ENCODE results near the gene SMIM33. TPM values are rescaled to one million over a fixed set of nuclear protein-coding genes. Genes with fewer than 3 reads are reported as not detected.

The SMIM33 gene
- total and polyA plus RNA-seq, 9 of the 15 experiments (the other 6 are each of a cell fraction or from before 2014, with no cell fraction given) = not detected

GRCh38 chr5:139482050-139482889 is 11.5 kb downstream of the SMIM33 start, which contains the start of gene STING1 (continued):
- TF ChIP-seq ZNF274 (IDR thresholded peaks at IDR 0.05; ENCODE audit: borderline replicate concordance, low read depth, low read length) (no peak), TCF3 (CRISPR knock-in tag; IDR thresholded peaks at IDR 0.05) (no peak; the same call in 1 of the 2 replicates), BCL6 (CRISPR knock-in tag; IDR thresholded peaks at IDR 0.05) (peak; percentile 61; the same call in 1 of the 2 replicates), TAF9B (IDR thresholded peaks at IDR 0.05; ENCODE audit: partially characterized antibody) (peak; percentile 55), PHF20 (IDR thresholded peaks at IDR 0.05; ENCODE audit: partially characterized antibody) (peak; percentile 52), TEAD1 (CRISPR knock-in tag; IDR thresholded peaks at IDR 0.05) (peak in 1 of 2 experiments; percentile 17; a peak in 1 of 4 replicates), PTTG1 (tag; IDR thresholded peaks at IDR 0.05; ENCODE audit: low read depth) (no peak), CHD4 (IDR thresholded peaks at IDR 0.05; ENCODE audit: insufficient read depth, insufficient replicate concordance, low read depth, low read length, poor library complexity, severe bottlenecking) (no peak), PHB2 (IDR thresholded peaks at IDR 0.05; ENCODE audit: low read depth) (no peak), CXXC5 (CRISPR knock-in tag; IDR thresholded peaks at IDR 0.05) (peak; percentile 63; the same call in 1 of the 2 replicates), ZNF76 (CRISPR knock-in tag; IDR thresholded peaks at IDR 0.05; ENCODE audit: borderline replicate concordance) (peak; percentile 72; the same call in 1 of the 2 replicates), U2AF2 (optimal IDR thresholded peaks at IDR 0.05; ENCODE audit: low read depth, low read length) (no peak), TARDBP (IDR thresholded peaks at IDR 0.05) (no peak), MLLT1 (IDR thresholded peaks at IDR 0.05) (peak in 1 of 2 experiments; percentile 94; a peak in 2 of 4 replicates), ZNF518B (CRISPR knock-in tag; IDR thresholded peaks at IDR 0.05) (no peak), RBM34 (IDR thresholded peaks at IDR 0.05; ENCODE audit: borderline replicate concordance, insufficient read depth, low read length) (no peak), CEBPZ (IDR thresholded peaks at IDR 0.05; ENCODE audit: borderline replicate concordance, low read depth, low read length) (no peak), RBM17 (IDR thresholded peaks at IDR 0.05; ENCODE audit: borderline replicate concordance, low read depth, low read length) (no peak)

All from K562 (cell line).